HG03097 (cell line): ENCODE results near the gene IGSF8.
"Not testable (repeated sequence)": the region's sequence is repeated elsewhere in the genome, so short reads cannot be mapped to it uniquely, and the experiment has no call there.

Source experiments
- ATAC-seq: cut with Tn5 transposase; IDR thresholded peaks from one replicate; pipeline ENCODE4 v1.9.1; 2021; ENCODE audit not compliant: unreplicated experiment, low FRiP score

Gene IGSF8

DNA sequence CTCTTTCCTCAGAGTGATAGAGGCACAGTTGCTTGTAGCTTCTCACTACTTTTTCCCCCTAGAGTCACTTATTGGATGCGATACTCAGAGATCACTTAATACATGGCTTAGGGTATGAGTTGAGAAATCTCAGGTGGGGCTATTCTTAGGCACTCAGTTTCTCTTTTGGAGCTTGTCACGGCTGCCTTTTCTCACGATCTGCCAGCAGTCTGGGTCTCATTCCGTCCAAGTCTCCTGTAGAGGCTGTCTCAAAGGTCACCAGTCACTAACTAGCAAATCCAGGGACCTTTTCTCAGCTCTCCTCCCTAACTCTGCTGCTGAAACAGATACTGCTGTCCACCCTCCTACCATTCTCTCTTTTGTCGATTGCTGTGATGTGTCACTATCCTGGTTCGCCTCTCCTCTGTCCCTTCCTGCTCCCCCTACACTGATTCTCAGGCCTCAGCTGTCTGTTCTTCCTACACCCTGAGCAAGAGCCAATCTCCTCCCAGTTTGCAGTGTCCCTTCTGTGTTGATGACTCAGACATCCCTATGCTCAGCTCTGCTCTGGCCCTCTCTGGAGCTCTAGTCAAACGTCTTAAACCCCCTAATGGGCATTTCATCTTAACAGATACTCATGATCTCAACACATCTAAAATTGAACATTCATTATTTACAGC, 29.6 kb upstream of the IGSF8 start:
- ATAC-seq = no peak

DNA sequence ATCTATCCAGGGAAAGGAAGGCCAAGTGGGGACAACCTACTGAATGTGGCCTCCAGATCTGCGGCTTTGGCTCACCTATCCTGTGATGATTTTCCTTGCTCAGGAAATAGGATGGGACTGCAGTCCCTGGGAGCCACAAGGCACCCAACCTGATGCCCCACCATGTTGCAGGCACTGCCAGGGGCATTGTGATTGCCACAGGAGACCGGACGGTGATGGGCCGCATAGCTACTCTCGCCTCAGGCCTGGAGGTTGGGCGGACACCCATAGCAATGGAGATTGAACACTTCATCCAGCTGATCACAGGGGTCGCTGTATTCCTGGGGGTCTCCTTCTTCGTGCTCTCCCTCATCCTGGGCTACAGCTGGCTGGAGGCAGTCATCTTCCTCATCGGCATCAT, 29.0 kb upstream of the IGSF8 start:
- no peak for ATAC-seq

DNA sequence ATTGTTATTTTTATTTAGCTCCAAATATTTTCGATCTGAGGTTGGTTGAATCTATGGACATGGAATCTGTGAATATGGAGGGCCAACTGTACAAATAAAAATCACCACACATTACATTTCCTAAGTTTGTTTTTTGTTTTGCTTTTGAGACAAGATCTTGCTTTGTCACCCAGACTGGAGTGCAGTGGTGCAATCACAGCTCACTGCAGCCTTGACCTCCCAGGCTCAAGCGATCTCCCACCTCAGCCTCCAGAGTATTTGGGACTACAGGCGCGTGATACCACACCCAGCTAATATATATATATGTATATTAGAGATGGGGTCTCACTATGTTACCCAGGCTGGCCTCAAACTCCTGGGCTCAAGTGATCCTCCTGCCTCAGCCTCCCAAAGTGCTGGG, 27.9 kb upstream of the IGSF8 start:
- not testable (repeated sequence) for ATAC-seq

DNA sequence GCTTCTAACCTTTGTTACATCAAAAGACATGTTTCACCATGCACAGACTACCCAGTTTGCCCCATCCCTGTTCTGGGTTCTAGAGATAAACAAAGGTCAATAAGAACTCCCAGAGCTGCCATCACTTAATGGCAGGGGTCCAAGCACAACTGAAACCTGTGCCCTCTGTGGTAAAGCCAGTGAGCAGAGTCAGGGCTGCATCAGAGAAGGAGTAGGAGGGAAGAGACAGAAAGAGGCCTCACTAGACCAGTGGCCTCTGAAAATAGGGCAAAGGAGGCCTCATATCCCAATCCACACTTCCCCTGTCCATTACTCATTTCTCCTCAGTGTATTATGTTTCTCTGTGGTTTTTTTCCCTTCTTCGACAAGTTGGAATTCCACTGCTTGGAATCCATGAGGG, 27.3 kb upstream of the IGSF8 start:
- no peak for ATAC-seq

DNA sequence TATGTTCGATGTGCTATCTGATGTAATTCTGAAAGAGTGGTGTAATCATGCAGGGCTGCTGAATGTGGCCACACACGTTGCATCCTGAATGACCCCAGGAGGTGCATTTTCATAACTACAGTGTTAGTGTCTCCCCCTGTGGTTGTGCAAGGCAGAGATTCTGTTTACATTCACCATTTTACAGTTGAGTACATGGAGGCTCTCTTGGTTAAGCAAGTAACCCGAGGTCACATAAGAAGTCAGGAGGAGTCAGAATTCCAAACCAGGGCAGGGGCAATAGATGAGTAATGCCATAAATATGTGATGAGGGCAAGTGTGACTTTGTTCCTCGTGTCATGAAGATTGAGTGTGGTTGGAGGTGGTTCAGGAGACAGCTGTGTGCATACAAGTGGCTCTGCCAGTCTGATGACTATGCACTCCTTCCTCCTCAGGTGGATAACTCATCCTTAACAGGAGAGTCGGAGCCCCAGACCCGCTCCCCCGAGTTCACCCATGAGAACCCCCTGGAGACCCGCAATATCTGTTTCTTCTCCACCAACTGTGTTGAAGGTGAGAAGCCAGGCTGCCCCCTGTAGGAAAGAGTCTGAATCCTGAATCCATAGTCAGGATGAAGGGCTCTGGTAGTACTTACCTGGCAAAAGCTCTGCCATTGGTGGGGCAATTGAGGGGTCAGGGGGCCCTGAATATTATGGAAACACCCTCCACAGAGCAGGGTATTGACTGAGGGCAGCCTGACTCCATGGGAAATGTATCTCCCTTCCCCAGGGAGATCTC, 26.5 kb upstream of the IGSF8 start:
- ATAC-seq = no peak

DNA sequence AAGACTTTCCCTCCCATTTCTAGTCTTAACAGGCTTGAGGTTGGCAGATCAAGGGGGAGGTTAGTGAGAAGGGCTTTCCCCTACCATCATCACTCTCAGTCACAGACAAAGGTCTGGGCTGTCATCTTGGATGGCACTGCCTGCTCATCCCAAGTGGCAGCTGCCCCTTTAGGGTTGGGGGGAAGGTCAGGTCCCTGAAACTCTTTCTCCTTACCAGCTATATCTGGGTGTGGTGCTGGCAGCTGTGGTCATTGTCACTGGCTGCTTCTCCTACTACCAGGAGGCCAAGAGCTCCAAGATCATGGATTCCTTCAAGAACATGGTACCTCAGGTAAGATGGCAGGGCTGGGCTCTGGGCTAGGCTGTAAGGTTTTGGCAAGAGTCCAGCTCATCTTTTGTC, 25.3 kb upstream of the IGSF8 start:
- no peak for ATAC-seq

DNA sequence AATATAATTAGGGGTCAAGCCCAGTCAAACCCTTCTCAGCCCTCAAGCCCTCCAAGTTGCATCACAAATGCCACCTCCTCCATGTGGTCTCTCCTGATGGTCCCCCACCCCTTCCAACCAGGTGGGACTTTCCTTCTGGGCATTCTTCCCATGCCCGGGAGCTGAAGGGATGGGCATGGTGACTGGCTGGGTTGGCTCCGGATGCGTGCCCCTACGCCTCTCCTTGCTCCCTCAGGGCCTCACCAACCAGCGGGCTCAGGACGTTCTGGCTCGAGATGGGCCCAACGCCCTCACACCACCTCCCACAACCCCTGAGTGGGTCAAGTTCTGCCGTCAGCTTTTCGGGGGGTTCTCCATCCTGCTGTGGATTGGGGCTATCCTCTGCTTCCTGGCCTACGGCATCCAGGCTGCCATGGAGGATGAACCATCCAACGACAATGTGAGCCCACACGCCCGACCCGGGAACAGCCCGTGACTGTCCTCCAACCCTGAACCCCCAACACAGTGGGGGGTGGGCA, 24.6 kb upstream of the IGSF8 start:
- no peak for ATAC-seq

DNA sequence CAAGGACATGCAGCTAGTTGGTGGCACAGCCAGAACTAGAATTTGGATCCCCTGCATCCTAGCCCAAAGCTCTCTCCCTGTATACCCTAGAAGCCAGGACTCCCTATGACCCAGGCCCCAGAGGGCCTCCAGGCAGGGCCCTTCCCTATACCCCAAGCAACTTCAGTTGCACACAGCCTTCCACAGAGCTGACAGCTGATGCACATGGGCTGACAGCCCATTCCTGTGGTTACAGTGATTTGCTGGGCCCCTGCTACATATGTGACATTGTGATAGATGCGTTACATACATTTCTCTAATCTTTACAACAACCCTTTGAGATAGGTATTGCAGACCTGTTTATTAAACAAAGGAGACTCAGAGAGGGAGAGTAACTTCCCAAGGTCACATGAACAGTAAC, 23.0 kb upstream of the IGSF8 start:
- ATAC-seq = no peak

DNA sequence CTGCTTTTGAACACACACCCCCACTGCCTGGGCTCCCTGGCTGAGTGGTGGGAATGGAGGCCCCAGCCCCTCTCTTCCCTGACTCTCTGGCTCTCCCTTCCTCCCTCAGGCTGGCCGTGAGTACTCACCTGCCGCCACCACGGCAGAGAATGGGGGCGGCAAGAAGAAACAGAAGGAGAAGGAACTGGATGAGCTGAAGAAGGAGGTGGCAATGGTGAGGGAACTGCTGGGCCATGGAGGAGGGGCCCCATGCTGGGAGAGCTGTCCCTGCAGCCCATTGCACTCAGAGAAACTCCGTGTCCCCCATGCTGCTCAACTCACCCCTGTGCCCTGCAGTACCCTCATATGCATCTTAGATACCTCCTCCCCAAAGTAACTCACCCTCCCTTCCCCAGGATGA, 22.4 kb upstream of the IGSF8 start:
- ATAC-seq = no peak

DNA sequence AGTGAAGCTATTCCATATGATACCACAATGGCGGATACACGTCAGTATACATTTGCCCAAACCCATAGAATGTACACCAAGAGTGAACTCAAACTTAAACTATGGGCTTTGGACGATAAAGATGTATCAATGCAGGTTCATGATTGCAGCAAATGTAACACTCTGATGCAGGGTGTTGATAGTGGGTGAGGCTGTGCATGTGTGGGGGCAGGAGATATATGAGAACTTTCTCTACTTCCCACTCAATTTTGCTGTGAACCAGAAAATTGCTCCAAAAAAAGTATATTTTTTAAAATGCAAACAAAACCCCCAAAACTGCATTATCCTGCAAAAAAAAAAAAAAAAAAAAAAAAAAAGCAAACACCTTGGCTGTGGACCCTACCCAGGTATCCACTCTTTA, 20.5 kb upstream of the IGSF8 start:
- ATAC-seq = no peak

DNA sequence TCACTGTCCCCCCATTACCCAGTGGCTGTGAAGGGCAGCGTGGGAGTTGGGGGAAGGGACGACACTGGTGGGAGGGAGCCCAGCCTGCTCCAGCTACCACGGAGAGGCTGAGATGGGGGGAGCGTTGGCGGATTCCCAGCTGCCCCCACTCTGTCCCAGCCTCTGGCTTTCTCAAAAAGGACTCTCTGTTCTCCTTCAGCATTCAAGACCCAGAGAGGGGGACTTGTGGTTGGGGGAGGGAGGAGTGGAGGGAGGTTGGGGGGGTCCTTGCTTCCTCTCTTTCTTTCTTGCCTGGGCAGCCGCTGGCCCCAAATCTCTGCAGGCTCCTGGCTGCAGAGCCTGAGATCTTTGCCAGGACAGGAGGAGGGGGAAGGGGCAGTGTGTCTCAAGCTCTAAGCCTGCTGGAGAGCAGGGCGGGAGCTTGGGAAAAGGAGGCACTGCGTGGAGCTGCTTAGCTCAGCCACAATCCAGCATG, 19.3 kb upstream of the IGSF8 start:
- ATAC-seq = no peak

DNA sequence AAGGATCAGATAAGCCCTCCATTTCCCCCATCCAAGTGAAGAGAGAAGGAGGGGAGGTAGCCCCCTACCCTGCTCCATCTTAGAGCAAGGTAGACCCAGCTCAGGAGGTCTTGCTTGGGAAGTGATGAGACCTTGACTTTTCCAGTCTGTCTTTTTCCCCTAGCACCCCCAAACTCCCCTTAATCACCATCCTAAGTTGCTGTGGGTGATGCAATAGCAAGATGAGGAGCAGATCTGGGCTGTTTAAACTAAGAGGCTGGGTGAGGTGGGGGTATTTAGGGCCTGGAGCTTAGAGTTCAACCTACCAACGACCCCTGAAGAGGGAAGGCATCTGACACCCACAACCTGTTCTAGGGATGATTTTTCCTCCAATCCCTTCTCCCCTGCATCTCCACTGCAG, 18.9 kb upstream of the IGSF8 start:
- no peak for ATAC-seq

DNA sequence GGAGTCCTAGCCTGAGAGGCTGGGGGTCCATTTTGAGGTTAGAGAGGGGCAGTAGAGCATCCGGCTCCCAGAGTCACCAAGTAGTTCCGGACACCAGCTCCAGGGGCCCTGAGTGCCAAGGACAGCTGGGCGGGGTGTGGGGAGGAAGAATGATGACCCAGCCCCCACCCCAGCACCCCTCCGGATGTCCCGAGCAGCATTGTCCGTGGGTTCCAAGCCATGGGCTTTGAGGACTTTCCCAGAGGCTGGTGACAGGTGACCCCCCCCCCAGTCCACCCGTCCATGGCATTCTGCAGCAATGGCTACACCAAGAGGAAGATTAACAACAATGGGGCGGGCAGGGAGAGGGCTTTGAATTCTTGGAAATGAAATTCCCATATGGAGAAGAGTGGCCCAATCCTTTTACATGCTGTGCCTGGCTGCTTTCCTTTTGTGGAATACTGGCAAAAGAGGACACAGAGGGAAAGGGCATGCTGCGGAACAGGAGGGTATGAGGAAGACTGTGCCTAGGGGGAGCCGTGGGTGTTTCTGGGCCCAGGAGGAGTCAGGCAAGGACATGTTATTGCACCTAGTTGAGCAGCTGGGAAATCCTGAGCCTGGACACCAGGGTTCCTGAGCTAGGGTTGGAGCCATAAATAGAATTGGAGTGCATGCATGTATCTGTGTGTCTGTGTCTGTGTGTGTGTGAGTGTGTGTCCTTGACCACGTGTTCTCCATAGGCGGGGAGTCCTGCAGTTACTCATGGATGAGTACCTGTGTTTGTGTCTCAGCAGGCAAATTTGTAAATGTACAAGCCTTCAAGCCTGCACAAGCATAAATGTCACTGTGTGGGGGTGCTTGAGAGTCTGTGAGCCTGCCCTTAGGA, 18.1 kb upstream of the IGSF8 start:
- ATAC-seq = no peak

DNA sequence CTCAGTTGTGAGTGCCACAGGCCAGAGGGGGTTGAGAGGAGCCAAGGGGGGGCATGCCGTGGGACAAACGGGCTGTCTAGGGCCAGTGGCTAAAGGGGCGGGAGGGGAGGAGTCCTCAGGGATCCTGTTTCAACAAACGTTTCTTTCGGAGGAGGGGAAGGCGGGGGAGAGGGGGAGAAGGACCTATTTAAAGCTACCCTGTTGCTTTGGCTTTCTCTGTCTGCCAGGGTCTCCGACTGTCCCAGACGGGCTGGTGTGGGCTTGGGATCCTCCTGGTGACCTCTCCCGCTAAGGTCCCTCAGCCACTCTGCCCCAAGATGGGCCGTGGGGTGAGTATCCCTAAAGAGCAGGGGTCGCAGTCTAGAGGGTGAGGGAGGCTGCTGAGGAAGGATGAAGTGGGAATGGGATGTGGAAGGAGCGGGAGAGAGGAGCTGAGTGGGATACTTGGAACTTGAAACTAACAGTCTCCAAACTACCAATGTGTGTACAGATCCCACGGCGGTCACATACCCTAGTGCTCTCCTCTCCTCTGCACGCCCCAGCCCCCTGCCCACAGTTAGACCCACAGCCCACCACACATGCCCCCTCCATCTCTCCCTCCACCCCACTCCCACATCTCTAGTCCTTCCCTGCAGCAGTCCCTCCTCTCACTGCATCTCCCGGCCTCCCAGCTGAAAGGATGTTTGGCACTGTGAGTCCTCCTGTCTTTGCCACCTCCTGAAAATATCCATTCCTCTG, 17.3 kb upstream of the IGSF8 start, which contains the start of gene ATP1A2:
Gene ATP1A2 (plus strand): TSS at position 215 of the 738 bp plus-strand sequence. CDS start 103 bp downstream, at position 318.
- ATAC-seq = no peak

DNA sequence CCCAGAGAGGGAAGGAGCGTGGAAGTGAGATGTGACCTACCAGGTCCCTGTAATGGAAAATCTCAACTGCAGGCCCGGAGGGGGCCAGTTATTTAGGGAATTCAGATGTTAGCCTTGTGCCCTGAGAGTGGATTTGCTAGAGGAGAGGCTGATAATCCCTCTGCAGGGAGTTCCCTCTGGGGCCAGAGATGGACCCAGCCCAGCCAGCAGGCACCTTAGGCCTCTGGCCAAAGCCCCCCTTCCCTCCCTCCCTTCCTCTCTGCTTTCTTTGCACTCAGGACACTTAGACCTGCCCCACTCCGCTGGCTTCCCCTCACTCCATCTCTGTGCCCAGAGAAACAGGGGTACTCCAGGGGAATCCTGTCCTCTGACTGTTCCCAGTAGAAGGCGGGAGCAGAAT, 15.7 kb upstream of the IGSF8 start:
- no peak for ATAC-seq

DNA sequence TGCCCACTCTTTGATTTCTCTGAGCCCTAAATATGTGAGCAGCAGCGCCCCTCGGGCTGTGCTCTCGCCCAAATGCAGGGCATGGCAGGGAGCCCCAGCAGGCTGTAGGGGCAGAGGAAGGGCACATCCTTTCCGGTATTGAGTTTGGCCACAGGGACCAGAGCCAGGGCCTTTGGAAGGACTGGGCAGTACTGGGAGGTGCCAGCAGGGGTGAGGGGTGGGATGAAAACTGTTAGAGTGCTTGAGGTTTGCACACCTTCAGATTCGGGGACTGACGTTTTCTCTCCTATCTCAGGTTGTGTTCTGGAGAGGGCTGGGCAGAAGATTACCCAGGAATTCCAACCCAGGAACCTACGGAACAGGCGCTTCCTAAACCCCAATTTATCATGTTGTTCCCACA, 15.0 kb upstream of the IGSF8 start:
- no peak for ATAC-seq

DNA sequence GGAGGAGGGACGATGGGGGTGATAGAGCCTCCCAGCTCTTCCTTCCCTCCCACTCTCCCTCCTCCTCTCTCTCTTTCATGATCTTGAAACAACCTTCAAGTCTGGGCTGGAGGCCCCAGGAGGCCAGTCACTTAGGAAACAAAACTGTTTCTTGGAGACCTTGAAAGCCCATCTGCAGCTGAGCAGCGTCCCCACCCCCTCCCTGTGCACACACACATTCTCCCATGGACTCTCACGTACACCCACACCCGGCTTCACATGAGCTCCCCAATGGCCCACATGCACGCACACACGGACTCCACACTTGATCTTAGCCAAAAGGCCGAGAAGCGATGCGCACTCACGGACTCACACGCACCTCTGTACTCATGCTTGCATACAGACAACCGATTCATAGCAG, 13.9 kb upstream of the IGSF8 start:
- ATAC-seq = no peak

DNA sequence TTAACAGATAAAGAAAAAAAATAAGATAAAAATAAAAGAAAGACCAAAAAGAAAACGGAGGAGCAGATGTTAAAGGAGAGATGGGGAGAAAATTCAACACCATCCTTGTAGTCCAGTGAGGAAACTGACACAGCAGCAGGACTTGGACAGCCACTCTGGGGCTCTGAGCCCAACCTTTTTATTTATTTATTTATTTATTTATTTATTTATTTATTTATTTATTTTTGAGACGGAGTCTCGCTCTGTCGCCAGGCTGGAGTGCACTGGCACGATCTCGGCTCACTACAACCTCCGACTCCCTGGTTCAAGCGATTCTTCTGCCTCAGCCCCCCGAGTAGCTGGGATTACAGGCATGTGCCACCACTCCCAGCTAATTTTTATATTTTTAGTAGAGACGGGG, 13.0 kb upstream of the IGSF8 start:
- not testable (repeated sequence) for ATAC-seq

DNA sequence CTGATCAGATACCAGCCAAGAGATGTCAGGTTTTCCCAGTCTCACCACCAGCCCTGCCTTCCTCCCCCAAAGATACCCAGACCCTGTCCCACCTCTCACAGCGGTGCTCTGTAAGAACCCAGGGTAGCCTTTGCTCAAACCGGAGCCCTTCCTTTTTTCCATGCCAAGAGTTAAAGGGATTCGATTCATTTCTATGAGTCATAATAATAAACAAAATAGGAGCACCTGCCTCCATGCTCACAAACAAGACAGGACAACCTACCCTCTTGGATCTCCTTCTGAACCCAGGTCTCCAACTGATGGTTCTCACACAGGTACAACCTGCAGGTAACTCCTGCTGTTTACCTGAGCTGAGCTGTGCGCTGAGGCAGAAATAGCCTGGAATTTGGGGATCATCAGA, 11.3 kb upstream of the IGSF8 start:
- no peak for ATAC-seq

DNA sequence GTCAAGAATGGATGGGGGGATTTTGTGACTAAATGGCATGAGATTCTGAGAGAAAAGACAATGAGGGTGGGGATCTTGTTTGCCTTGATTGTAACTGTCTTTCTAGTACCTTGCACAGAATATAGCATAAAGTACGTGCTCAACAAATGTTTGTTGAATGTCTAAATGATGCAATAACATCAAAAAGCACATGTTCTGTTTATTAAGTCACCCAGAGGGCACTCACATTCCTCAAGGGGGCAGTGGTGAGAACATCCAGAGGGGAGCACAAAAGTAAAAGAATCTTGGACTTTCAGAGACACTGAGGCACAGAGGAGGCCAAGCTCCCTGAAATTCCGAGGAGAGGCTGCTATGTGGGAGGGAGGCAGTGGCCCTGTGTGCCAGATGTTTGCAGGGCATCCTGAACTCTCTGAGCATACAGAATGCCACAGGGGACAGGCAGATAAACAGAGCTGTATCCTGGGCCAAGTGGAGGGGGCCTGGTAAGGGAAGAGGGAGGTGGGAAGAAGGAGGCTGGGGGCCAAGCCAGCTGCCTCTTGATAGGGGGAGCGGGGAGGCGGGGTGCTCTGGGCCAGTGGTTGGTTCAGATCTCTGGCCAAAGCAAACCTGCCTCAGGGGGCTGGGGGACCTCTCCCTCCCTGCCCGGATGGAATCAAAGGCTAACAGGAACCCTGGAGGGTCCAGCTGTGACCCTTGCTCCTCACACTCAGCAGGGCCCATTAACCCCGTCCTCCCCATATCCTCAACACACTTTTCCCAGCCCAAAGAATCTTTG, 10.7 kb upstream of the IGSF8 start:
- no peak for ATAC-seq
